Measurements from ENCODE around the gene GOLGA2.
A peak's percentile ranks its signal among the peaks of the same experiment; 100 is the strongest.
"Not testable (repeated sequence)": the region's sequence is repeated elsewhere in the genome, so short reads cannot be mapped to it uniquely, and the experiment has no call there.

The GOLGA2 gene

DNA sequence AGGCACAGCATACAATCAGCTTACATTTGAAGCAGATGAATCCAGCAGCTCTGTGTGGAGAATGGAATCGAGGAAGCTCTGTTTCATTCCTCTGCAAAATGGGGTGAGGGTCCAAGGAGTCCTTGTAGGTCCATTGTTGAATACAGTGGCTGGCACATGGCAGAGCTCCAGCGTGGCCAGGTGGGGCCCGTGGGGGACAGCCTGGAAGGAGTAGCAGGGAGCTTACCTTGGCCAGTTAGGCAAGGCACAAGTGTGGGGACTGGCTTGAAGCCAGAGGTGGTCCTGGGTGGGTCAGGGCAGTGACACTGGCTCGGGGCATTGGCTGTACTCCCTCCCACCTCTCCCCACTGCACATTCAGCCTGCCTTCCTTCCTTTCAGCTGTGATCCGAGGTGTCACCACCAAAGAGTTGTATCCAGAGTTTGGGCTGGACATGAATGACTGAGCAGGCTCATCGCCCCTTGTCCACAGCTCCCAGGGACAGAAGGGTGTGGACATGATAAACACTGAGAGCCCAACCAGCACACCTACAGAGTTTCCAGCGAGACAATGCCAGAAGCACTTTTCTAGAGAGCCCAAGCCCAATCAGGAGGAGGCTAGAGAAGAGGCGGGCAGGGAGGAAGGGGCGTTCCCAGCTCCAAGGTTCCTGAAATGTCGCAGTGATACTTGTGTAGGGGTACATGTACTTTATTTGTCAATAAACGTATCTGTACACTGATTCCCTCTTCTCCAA is 12.6 kb upstream of the GOLGA2 start:
- Histone ChIP-seq H3K4me3 (ENCODE audit: extremely low read depth, insufficient read depth, low read length, poor library complexity, severe bottlenecking) (no peak overlapping the region), H3K27ac (ENCODE audit: low read depth, low read length, severe bottlenecking) (no peak overlapping the region), H3K36me3 (ENCODE audit: control insufficient read depth, insufficient read depth, low read length) (peaks cover 32% of the 10 kb centered on the region), H3K4me1 (ENCODE audit: control insufficient read depth, insufficient read depth, low read length, poor library complexity, severe bottlenecking) (no peaks in the 10 kb centered on the region), H3K9me3 (ENCODE audit: control insufficient read depth, low read length) (no peaks in the 10 kb centered on the region)
- WGBS, 2 experiments (ENCODE audit: insufficient coverage in 2 of 2): 91 to 98% methylated on average over 4 to 8 of the region's 11 CpGs

DNA sequence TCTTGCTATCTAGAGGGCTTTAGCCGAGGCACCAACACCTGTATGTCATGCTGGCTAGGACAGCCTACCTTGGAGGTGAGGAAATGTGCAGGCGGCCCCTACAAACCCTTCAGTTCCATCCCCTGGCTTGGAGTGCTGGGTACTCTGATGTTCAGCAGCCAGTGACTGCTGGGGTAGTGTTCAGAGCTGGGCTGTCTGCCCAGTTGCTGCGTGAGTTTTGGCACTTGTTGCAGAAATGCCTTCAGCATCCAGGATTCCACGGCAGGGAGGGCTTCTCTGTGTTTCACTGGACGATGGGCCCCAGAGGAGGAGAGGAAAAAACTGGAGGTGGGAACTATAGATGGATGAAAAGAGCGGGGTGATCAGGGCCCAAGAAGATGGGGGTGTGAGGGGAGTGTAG is 10.6 kb upstream of the GOLGA2 start:
- no peaks in the 10 kb centered on the region for H3K4me1 ChIP-seq (ENCODE audit: control insufficient read depth, insufficient read depth, low read length, poor library complexity, severe bottlenecking)

DNA sequence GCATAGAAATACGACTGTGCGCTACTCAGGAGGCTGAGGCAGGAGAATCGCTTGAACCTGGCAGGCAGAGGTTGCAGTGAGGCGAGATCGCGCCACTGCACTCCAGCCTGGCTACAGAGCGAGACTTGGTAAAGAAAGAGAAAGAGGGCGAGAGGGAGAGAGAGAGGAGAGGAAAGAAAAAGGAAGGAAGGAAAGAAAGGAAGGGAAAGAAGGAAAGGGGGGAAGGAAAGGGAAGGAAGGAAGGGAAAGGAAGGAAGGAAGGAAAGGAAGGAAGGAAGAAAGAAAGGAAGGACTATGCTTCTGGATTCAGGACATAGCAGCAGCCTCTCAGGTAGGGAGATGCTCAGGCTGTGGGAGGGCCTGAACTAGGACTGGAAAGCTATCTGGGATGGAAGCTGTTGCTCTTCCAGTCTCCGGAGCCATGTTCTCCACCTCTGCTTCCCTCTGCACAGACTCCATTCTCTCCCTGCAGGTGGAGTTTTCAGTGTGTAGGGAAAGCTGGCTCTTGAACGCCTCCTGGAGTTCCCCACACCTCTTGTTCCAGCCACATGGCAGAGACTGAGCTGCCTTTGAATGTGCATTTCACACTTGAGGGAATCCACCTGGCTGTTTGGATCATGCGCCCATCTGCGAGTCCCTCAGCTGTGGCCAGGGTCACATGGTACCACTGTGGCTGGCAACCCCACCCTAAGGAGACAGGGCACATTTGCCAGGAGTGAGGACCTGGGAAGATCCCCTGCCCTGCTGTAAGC is 9.4 kb upstream of the GOLGA2 start:
- Histone ChIP-seq H3K27ac (ENCODE audit: low read depth, low read length, severe bottlenecking) (no peak overlapping the region), H3K4me1 (ENCODE audit: control insufficient read depth, insufficient read depth, low read length, poor library complexity, severe bottlenecking) (no peaks in the 10 kb centered on the region), H3K36me3 (ENCODE audit: control insufficient read depth, insufficient read depth, low read length) (peaks cover 32% of the 10 kb centered on the region), H3K4me3 (ENCODE audit: extremely low read depth, insufficient read depth, low read length, poor library complexity, severe bottlenecking) (no peak overlapping the region), H3K9me3 (ENCODE audit: control insufficient read depth, low read length) (no peaks in the 10 kb centered on the region)
- WGBS, 2 experiments (ENCODE audit: insufficient coverage in 2 of 2): 94 to 95% methylated on average over 12 of the region's 12 CpGs

More for the DNA sequence above, 10.6 kb upstream of the GOLGA2 start:
- peaks cover 32% of the 10 kb centered on the region for H3K36me3 ChIP-seq (ENCODE audit: control insufficient read depth, insufficient read depth, low read length)
- WGBS, 2 experiments (ENCODE audit: insufficient coverage in 2 of 2): 100% methylated on average over 4 of the region's 6 CpGs
- no peaks in the 10 kb centered on the region for H3K9me3 ChIP-seq (ENCODE audit: control insufficient read depth, low read length)
- H3K27ac ChIP-seq (ENCODE audit: low read depth, low read length, severe bottlenecking): no peak overlapping the region
- H3K4me3 ChIP-seq (ENCODE audit: extremely low read depth, insufficient read depth, low read length, poor library complexity, severe bottlenecking): no peak overlapping the region

DNA sequence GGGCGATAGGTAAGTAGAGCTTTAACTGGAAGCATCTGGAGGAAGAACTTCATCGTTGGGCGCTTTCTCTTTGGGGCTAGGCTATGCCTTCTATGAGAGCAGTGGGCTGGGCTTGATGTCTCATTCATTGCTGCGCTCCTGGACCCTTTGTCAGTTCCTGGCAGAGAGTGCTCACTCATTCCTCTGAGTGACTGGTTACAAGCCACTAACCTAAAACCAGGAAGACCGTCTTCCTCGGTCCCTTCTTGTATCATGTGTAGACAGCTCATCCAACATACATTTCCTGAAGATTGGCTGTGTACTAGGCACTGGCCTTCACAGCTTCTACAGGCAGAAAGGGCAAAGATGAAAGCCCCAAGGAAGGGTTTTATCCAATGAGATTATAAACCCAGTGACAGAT is 6.7 kb upstream of the GOLGA2 start:
- Histone ChIP-seq H3K4me1 (ENCODE audit: control insufficient read depth, insufficient read depth, low read length, poor library complexity, severe bottlenecking) (no peaks in the 10 kb centered on the region), H3K36me3 (ENCODE audit: control insufficient read depth, insufficient read depth, low read length) (peaks cover 16% of the 10 kb centered on the region), H3K27ac (ENCODE audit: low read depth, low read length, severe bottlenecking) (no peak overlapping the region), H3K4me3 (ENCODE audit: extremely low read depth, insufficient read depth, low read length, poor library complexity, severe bottlenecking) (no peak overlapping the region), H3K9me3 (ENCODE audit: control insufficient read depth, low read length) (no peaks in the 10 kb centered on the region)
- 98 to 100% methylated on average over 4 to 6 of the region's 6 CpGs for WGBS, 2 experiments (ENCODE audit: insufficient coverage in 2 of 2)

DNA sequence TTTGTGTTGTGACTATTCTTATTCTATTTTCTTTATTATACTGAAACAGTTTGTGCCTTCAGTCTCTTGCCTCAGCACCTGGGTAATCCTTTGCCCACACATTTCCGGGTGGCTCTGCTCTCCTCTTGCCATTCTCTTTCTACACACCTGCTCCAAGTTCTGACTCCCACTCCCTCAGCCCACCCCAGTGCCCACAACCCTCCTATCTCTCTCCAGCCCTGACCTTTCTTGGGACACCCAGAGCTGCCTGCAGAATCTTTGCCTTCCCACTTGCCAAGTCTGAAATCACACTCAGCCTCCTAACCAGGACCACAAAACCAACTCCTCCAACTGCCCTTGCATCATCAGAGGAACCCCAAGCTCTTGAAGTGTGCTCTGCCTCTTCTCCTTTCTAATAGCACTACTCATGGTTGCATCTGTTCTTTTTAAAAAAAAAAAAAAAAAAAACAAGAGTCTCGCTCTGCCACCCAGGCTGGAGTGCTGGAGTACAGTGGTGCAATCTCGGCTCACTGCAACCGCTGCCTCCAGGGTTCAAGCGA is 4.3 kb upstream of the GOLGA2 start:
- 89 to 98% methylated on average over 2 to 5 of the region's 5 CpGs for WGBS, 2 experiments (ENCODE audit: insufficient coverage in 2 of 2)
- Histone ChIP-seq H3K36me3 (ENCODE audit: control insufficient read depth, insufficient read depth, low read length) (no peaks in the 10 kb centered on the region), H3K4me1 (ENCODE audit: control insufficient read depth, insufficient read depth, low read length, poor library complexity, severe bottlenecking) (peaks cover 6% of the 10 kb centered on the region), H3K4me3 (ENCODE audit: extremely low read depth, insufficient read depth, low read length, poor library complexity, severe bottlenecking) (no peak overlapping the region), H3K27ac (ENCODE audit: low read depth, low read length, severe bottlenecking) (no peak overlapping the region), H3K9me3 (ENCODE audit: control insufficient read depth, low read length) (no peaks in the 10 kb centered on the region)

DNA sequence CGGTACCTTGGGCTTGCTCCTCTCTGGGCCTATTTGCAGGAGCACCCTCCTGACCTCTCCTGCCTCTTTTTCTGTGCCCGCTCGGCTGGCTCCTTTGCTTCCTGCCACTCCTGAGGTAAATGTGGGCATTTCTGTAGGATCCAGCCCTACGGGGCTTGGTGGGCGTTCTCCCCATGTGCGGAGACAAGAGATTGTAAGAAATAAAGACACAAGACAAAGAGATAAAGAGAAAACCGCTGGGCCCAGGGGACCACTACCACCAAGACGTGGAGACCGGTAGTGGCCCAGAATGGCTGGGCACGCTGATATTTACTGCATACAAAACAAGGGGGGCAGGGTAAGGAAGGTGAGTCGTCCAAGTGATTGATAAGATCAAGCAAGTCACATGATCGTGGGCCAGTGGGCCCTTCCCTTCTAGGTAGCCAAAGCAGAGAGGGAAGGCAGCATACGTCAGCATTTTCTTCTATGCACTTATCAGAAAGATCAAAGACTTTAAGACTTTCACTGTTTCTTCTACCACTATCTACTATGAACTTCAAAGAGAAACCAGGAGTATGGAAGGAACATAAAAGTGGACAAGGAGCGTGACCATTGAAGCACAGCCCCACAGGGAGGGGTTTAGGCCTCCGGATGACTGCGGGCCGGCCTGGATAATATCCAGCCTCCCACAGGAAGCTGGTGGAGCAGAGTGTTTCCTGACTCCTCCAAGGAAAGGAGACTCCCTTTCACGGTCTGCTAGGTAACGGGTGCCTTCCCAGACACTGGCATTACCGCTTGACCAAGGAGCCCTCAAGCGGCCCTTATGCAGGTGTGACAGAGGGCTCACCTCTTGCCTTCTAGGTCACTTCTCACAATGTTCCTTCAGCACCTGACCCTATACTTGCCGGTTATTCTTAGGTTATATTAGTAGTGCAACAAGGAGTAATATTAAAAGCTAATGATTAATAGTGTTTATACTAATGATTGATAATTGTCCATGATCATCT is 3.6 kb upstream of the GOLGA2 start:
- WGBS, 2 experiments (ENCODE audit: insufficient coverage in 2 of 2): 88 to 90% methylated on average over 13 to 14 of the region's 22 CpGs
- H3K4me3 ChIP-seq (ENCODE audit: extremely low read depth, insufficient read depth, low read length, poor library complexity, severe bottlenecking); H3K4me1 ChIP-seq (ENCODE audit: control insufficient read depth, insufficient read depth, low read length, poor library complexity, severe bottlenecking); H3K9me3 ChIP-seq (ENCODE audit: control insufficient read depth, low read length); H3K36me3 ChIP-seq (ENCODE audit: control insufficient read depth, insufficient read depth, low read length): not testable (repeated sequence)
- H3K27ac ChIP-seq (ENCODE audit: low read depth, low read length, severe bottlenecking): peak overlapping the region; percentile 45

DNA sequence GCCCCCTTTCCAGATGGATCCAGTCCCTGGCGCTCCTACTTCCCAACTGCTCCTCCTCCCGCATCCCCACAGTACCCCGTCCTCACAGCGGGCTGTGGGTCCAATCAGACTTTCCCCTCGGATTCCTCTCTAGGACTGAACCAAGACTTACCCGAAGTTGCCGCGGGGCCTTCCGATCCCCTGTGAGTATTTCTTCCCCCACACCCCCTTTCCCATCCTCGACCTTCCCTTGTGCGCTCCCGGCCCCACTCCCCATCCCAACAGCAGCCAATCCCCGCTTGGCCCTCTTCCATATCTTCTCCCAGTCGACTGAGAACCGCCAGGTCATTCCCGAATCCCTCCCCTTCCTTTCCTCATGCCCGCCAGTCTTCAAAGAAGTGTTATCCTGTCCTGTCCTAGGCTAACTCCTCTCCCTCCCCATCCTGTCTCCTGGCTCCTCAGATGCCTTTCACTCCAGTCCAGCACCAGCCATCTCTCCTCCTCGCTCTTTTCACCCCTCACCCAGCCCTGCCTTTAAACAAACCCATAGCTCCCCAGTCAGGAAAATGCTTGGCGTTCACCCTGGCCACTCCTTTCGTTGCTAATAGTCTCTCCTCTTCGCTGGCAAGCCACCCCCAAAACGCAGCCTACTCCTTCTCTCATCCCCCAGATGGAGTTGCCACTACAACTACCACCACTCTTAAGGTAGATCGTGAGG is 915 bp upstream of the GOLGA2 start:
- peak overlapping the region; percentile 59 for H3K27ac ChIP-seq (ENCODE audit: low read depth, low read length, severe bottlenecking)

DNA sequence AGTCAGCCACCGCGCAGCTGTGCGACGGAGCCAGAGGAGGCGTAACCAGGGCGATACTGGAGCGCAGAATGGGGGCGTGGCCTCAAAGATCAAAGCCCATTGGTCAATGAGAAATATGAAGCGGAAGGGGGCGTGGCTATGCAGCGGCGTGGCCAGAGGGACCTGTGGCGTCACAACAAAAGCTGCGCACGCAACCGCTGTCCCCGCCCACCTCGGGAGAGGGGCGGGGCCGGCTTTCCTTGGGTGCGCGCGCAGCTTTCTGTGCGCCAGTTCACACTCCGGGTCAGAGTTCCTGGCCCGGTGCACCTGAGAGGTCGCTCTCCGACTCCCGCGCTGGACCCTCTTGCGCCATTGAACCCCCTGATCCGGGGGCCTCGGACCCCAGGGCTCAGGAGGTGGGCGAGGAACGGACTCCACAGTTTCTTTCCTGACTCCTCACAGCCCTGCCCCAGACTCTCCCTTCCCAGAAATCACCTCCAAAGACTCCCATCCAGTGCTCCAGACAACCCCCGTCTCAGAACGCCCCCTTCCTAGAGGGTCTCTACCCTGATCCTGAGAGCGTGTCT is 284 bp upstream of the GOLGA2 start, which contains the start of gene SWI5:
SWI5 (plus strand) TSS at position 269 of the 566 bp plus-strand sequence.
- WGBS, 2 experiments (ENCODE audit: insufficient coverage in 2 of 2): 0% methylated on average over 37 to 38 of the region's 38 CpGs

More for the DNA sequence above, 915 bp upstream of the GOLGA2 start:
- no peaks in the 10 kb centered on the region for H3K9me3 ChIP-seq (ENCODE audit: control insufficient read depth, low read length)
- WGBS, 2 experiments (ENCODE audit: insufficient coverage in 2 of 2): 11% methylated on average over 21 to 22 of the region's 23 CpGs
- peaks cover 26% of the 10 kb centered on the region for H3K36me3 ChIP-seq (ENCODE audit: control insufficient read depth, insufficient read depth, low read length)
- peaks cover 6% of the 10 kb centered on the region for H3K4me1 ChIP-seq (ENCODE audit: control insufficient read depth, insufficient read depth, low read length, poor library complexity, severe bottlenecking)
- H3K4me3 ChIP-seq (ENCODE audit: extremely low read depth, insufficient read depth, low read length, poor library complexity, severe bottlenecking): peak overlapping the region; percentile 99

DNA sequence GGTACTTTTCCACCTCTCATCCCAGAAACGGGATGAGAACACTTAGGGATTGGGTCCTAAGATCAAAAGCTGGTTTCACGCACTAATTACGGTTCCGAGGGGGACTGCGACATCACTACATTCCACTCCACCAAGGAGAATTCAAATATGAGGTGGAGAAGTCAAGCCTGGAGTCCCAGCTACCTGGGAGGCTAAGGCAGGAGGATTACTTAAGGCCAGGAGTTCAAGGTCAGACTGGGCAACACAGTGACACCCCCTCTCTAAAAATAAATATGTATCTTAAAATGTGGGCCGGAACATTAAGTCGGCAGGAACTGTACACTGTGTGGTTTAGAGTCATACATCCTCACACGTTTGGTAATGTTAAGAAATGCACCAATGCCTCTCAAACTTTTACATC is 1.6 kb downstream of the GOLGA2 start:
- H3K4me3 ChIP-seq (ENCODE audit: extremely low read depth, insufficient read depth, low read length, poor library complexity, severe bottlenecking): no peak overlapping the region
- peak overlapping the region; percentile 97 for H3K27ac ChIP-seq (ENCODE audit: low read depth, low read length, severe bottlenecking)

More for the DNA sequence above, 284 bp upstream of the GOLGA2 start, which contains the start of gene SWI5:
- Histone ChIP-seq H3K4me3 (ENCODE audit: extremely low read depth, insufficient read depth, low read length, poor library complexity, severe bottlenecking) (peak within 1 kb of the TSS; percentile 99), H3K9me3 (ENCODE audit: control insufficient read depth, low read length) (no peaks in the 10 kb centered on the region), H3K4me1 (ENCODE audit: control insufficient read depth, insufficient read depth, low read length, poor library complexity, severe bottlenecking) (peaks cover 6% of the 10 kb centered on the region), H3K36me3 (ENCODE audit: control insufficient read depth, insufficient read depth, low read length) (peaks cover 33% of the 10 kb centered on the region), H3K27ac (ENCODE audit: low read depth, low read length, severe bottlenecking) (peak within 1 kb of the TSS; percentile 97)

More for the DNA sequence above, 1.6 kb downstream of the GOLGA2 start:
- Histone ChIP-seq H3K4me1 (ENCODE audit: control insufficient read depth, insufficient read depth, low read length, poor library complexity, severe bottlenecking) (peaks cover 6% of the 10 kb centered on the region), H3K36me3 (ENCODE audit: control insufficient read depth, insufficient read depth, low read length) (peaks cover 43% of the 10 kb centered on the region), H3K9me3 (ENCODE audit: control insufficient read depth, low read length) (no peaks in the 10 kb centered on the region)
- 82 to 93% methylated on average over 4 to 5 of the region's 8 CpGs for WGBS, 2 experiments (ENCODE audit: insufficient coverage in 2 of 2)
